ENCODE results near the gene CAPZA3. TPM values are rescaled to one million over a fixed set of nuclear protein-coding genes. Genes with fewer than 3 reads are reported as not detected.
A peak's percentile ranks its signal among the peaks of the same experiment; 100 is the strongest.

The CAPZA3 gene
- total and polyA plus RNA-seq, 4 donors: not detected

- H3K36me3 ChIP-seq (ENCODE audit: control insufficient read depth, insufficient read depth, low read length): no peaks in the 10 kb centered on the region
- no peak overlapping the region for H3K27ac ChIP-seq (ENCODE audit: low read depth, low read length)
- H3K4me1 ChIP-seq (ENCODE audit: control insufficient read depth, insufficient read depth, low read length): no peaks in the 10 kb centered on the region
- no peak for DNase-seq (ENCODE audit: low read depth in 4 of 6, low spot score in 6 of 6)
- no peaks in the 10 kb centered on the region for H3K9me3 ChIP-seq (ENCODE audit: control insufficient read depth, insufficient read depth, low read length)
- H3K4me3 ChIP-seq (ENCODE audit: low read depth, low read length): no peak overlapping the region
- no peaks in the 10 kb centered on the region for H3K27me3 ChIP-seq (ENCODE audit: control insufficient read depth, insufficient read depth, low read length)
These were observed 19.5 kb upstream of the CAPZA3 start for GRCh38 chr12:18718462-18718861.

- H3K36me3 ChIP-seq (ENCODE audit: control insufficient read depth, insufficient read depth, low read length): no peaks in the 10 kb centered on the region
- DNase-seq (ENCODE audit: low read depth in 4 of 6, low spot score in 6 of 6): no peak
- H3K4me1 ChIP-seq (ENCODE audit: control insufficient read depth, insufficient read depth, low read length): no peaks in the 10 kb centered on the region
- H3K4me3 ChIP-seq (ENCODE audit: low read depth, low read length): no peak overlapping the region
- H3K27ac ChIP-seq (ENCODE audit: low read depth, low read length): no peak overlapping the region
- H3K9me3 ChIP-seq (ENCODE audit: control insufficient read depth, insufficient read depth, low read length): no peaks in the 10 kb centered on the region
- no peaks in the 10 kb centered on the region for H3K27me3 ChIP-seq (ENCODE audit: control insufficient read depth, insufficient read depth, low read length)
- no CpG with 5 or more reads among the region's 3 CpGs for WGBS (ENCODE audit: insufficient coverage)
These were observed 17.9 kb upstream of the CAPZA3 start for GRCh38 chr12:18719922-18720510.

GRCh38 chr12:18720690-18721089 is 17.2 kb upstream of the CAPZA3 start:
- no peaks in the 10 kb centered on the region for H3K4me1 ChIP-seq (ENCODE audit: control insufficient read depth, insufficient read depth, low read length)
- no peaks in the 10 kb centered on the region for H3K27me3 ChIP-seq (ENCODE audit: control insufficient read depth, insufficient read depth, low read length)
- H3K4me3 ChIP-seq (ENCODE audit: low read depth, low read length): no peak overlapping the region
- H3K36me3 ChIP-seq (ENCODE audit: control insufficient read depth, insufficient read depth, low read length): no peaks in the 10 kb centered on the region
- H3K27ac ChIP-seq (ENCODE audit: low read depth, low read length): no peak overlapping the region
- DNase-seq (ENCODE audit: low read depth in 4 of 6, low spot score in 6 of 6): no peak
- no peaks in the 10 kb centered on the region for H3K9me3 ChIP-seq (ENCODE audit: control insufficient read depth, insufficient read depth, low read length)

GRCh38 chr12:18721452-18721851 is 16.5 kb upstream of the CAPZA3 start:
- peak in 1 of 6 donors; percentile 28 for DNase-seq (ENCODE audit: low read depth in 4 of 6, low spot score in 6 of 6)
- no peak overlapping the region for H3K27ac ChIP-seq (ENCODE audit: low read depth, low read length)
- H3K4me3 ChIP-seq (ENCODE audit: low read depth, low read length): no peak overlapping the region
- WGBS (ENCODE audit: insufficient coverage): 83% methylated on average over 1 of the region's 1 CpG
- no peaks in the 10 kb centered on the region for H3K36me3 ChIP-seq (ENCODE audit: control insufficient read depth, insufficient read depth, low read length)
- H3K9me3 ChIP-seq (ENCODE audit: control insufficient read depth, insufficient read depth, low read length): no peaks in the 10 kb centered on the region
- H3K27me3 ChIP-seq (ENCODE audit: control insufficient read depth, insufficient read depth, low read length): no peaks in the 10 kb centered on the region
- H3K4me1 ChIP-seq (ENCODE audit: control insufficient read depth, insufficient read depth, low read length): no peaks in the 10 kb centered on the region

- Histone ChIP-seq H3K27me3 (ENCODE audit: control insufficient read depth, insufficient read depth, low read length) (no peaks in the 10 kb centered on the region), H3K36me3 (ENCODE audit: control insufficient read depth, insufficient read depth, low read length) (no peaks in the 10 kb centered on the region), H3K4me1 (ENCODE audit: control insufficient read depth, insufficient read depth, low read length) (no peaks in the 10 kb centered on the region), H3K27ac (ENCODE audit: low read depth, low read length) (no peak overlapping the region), H3K9me3 (ENCODE audit: control insufficient read depth, insufficient read depth, low read length) (no peaks in the 10 kb centered on the region), H3K4me3 (ENCODE audit: low read depth, low read length) (no peak overlapping the region)
- WGBS (ENCODE audit: insufficient coverage): 100% methylated on average over 2 of the region's 2 CpGs
- no peak for DNase-seq (ENCODE audit: low read depth in 4 of 6, low spot score in 6 of 6)
These were observed 14.2 kb upstream of the CAPZA3 start for GRCh38 chr12:18723752-18724151.

GRCh38 chr12:18731156-18731555 is 6.8 kb upstream of the CAPZA3 start:
- no peak for DNase-seq (ENCODE audit: low read depth in 4 of 6, low spot score in 6 of 6)
- no peak overlapping the region for H3K27ac ChIP-seq (ENCODE audit: low read depth, low read length)
- no peak overlapping the region for H3K4me3 ChIP-seq (ENCODE audit: low read depth, low read length)
- no peaks in the 10 kb centered on the region for H3K9me3 ChIP-seq (ENCODE audit: control insufficient read depth, insufficient read depth, low read length)
- no peaks in the 10 kb centered on the region for H3K36me3 ChIP-seq (ENCODE audit: control insufficient read depth, insufficient read depth, low read length)
- WGBS (ENCODE audit: insufficient coverage): no CpG with 5 or more reads among the region's 5 CpGs
- no peaks in the 10 kb centered on the region for H3K4me1 ChIP-seq (ENCODE audit: control insufficient read depth, insufficient read depth, low read length)
- H3K27me3 ChIP-seq (ENCODE audit: control insufficient read depth, insufficient read depth, low read length): no peaks in the 10 kb centered on the region

GRCh38 chr12:18747895-18748294 is 10.0 kb downstream of the CAPZA3 start:
- WGBS (ENCODE audit: insufficient coverage): 71% methylated on average over 1 of the region's 1 CpG
- Histone ChIP-seq H3K36me3 (ENCODE audit: control insufficient read depth, insufficient read depth, low read length) (no peaks in the 10 kb centered on the region), H3K4me3 (ENCODE audit: low read depth, low read length) (no peak overlapping the region), H3K27me3 (ENCODE audit: control insufficient read depth, insufficient read depth, low read length) (no peaks in the 10 kb centered on the region), H3K9me3 (ENCODE audit: control insufficient read depth, insufficient read depth, low read length) (no peaks in the 10 kb centered on the region), H3K4me1 (ENCODE audit: control insufficient read depth, insufficient read depth, low read length) (no peaks in the 10 kb centered on the region), H3K27ac (ENCODE audit: low read depth, low read length) (no peak overlapping the region)
- DNase-seq (ENCODE audit: low read depth in 4 of 6, low spot score in 6 of 6): peak in 2 of 6 donors; percentile 26 to 33

GRCh38 chr12:18749386-18749957 is 11.6 kb downstream of the CAPZA3 start:
- Histone ChIP-seq H3K36me3 (ENCODE audit: control insufficient read depth, insufficient read depth, low read length) (no peaks in the 10 kb centered on the region), H3K27me3 (ENCODE audit: control insufficient read depth, insufficient read depth, low read length) (no peaks in the 10 kb centered on the region), H3K4me1 (ENCODE audit: control insufficient read depth, insufficient read depth, low read length) (peaks cover 4% of the 10 kb centered on the region), H3K4me3 (ENCODE audit: low read depth, low read length) (no peak overlapping the region), H3K27ac (ENCODE audit: low read depth, low read length) (no peak overlapping the region), H3K9me3 (ENCODE audit: control insufficient read depth, insufficient read depth, low read length) (no peaks in the 10 kb centered on the region)
- WGBS (ENCODE audit: insufficient coverage): 56% methylated on average over 2 of the region's 4 CpGs
- peak in 1 of 6 donors; percentile 13 for DNase-seq (ENCODE audit: low read depth in 4 of 6, low spot score in 6 of 6)

- no peaks in the 10 kb centered on the region for H3K36me3 ChIP-seq (ENCODE audit: control insufficient read depth, insufficient read depth, low read length)
- H3K9me3 ChIP-seq (ENCODE audit: control insufficient read depth, insufficient read depth, low read length): no peaks in the 10 kb centered on the region
- H3K27me3 ChIP-seq (ENCODE audit: control insufficient read depth, insufficient read depth, low read length): no peaks in the 10 kb centered on the region
- no CpG with 5 or more reads among the region's 1 CpG for WGBS (ENCODE audit: insufficient coverage)
- DNase-seq (ENCODE audit: low read depth in 4 of 6, low spot score in 6 of 6): no peak
- no peak overlapping the region for H3K4me3 ChIP-seq (ENCODE audit: low read depth, low read length)
- no peak overlapping the region for H3K27ac ChIP-seq (ENCODE audit: low read depth, low read length)
- H3K4me1 ChIP-seq (ENCODE audit: control insufficient read depth, insufficient read depth, low read length): peaks cover 4% of the 10 kb centered on the region
These were observed 12.2 kb downstream of the CAPZA3 start for GRCh38 chr12:18750085-18750484.

- H3K4me1 ChIP-seq (ENCODE audit: control insufficient read depth, insufficient read depth, low read length): peaks cover 4% of the 10 kb centered on the region
- no peak overlapping the region for H3K4me3 ChIP-seq (ENCODE audit: low read depth, low read length)
- no peaks in the 10 kb centered on the region for H3K27me3 ChIP-seq (ENCODE audit: control insufficient read depth, insufficient read depth, low read length)
- no peaks in the 10 kb centered on the region for H3K36me3 ChIP-seq (ENCODE audit: control insufficient read depth, insufficient read depth, low read length)
- H3K9me3 ChIP-seq (ENCODE audit: control insufficient read depth, insufficient read depth, low read length): no peaks in the 10 kb centered on the region
- no peak overlapping the region for H3K27ac ChIP-seq (ENCODE audit: low read depth, low read length)
- no CpG with 5 or more reads among the region's 2 CpGs for WGBS (ENCODE audit: insufficient coverage)
- DNase-seq (ENCODE audit: low read depth in 4 of 6, low spot score in 6 of 6): no peak
These were observed 13.9 kb downstream of the CAPZA3 start for GRCh38 chr12:18751866-18752265.
